H1 (cell line): ENCODE results near the gene SIGLEC10.

ENCODE experiments used
- HDAC2 ChIP-seq, 2 experiments: fragments of 300-600 bp in 1 of 2; sonication (generic) in 1 of 2; IDR thresholded peaks; 2 replicates each; pipeline ENCODE4 v1.6.1; 2011 to 2012; ENCODE audit warnings: low read depth in 2 of 2, low read length in 2 of 2, mild to moderate bottlenecking in 2 of 2, moderate library complexity in 2 of 2, borderline replicate concordance in 1 of 2, inconsistent platforms in 1 of 2
- POLR2A ChIP-seq, 2 experiments: IDR thresholded peaks; 1 replicate in 1 of 2; 2 replicates in 1 of 2; pipeline ENCODE4 v1.6.1; 2011; ENCODE audit warnings: low read depth in 2 of 2, low read length in 2 of 2, mild to moderate bottlenecking in 2 of 2; ENCODE audit errors: control extremely low read depth in 1 of 2
- TF ChIP-seq, protein P1 (sequence below), 3 experiments: IDR thresholded peaks; 1 replicate in 2 of 3; 2 replicates in 1 of 3; pipeline versions ENCODE4 v1.5.1 to v1.6.1; 2011; ENCODE audit warnings: low read length in 3 of 3, mild to moderate bottlenecking in 3 of 3, inconsistent platforms in 2 of 3, low read depth in 1 of 3, moderate library complexity in 1 of 3; ENCODE audit not compliant: insufficient read depth in 1 of 3; ENCODE audit errors: control extremely low read depth in 1 of 3

DNA sequence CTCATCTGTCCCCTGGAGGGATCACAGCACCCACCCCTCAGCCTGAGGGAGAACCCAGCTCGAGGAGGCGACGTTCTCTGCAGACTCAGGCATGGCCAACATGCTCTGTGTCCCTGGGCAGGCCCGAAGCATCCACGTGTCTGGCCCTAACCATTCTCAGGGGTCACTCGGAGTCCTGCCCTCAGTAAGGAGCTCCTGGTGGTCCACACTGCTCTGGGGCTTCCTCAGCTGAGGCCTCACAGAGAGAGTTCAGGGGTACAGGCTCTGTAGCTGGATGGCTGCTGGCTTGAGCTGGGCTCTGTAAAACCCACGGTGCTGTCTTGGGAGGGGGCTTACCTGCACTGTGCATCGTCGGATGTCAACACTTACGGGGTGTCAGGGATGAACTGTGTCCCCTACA, 45.2 kb upstream of the SIGLEC10 start:
- TF ChIP-seq POLR2A (IDR thresholded peaks at IDR 0.05; ENCODE audit: control extremely low read depth in 1 of 2, low read depth in 2 of 2, low read length in 2 of 2) (no peak), HDAC2 (IDR thresholded peaks at IDR 0.05; ENCODE audit: borderline replicate concordance in 1 of 2, low read depth in 2 of 2, low read length in 2 of 2) (no peak)
- TF ChIP-seq, protein P1, sequence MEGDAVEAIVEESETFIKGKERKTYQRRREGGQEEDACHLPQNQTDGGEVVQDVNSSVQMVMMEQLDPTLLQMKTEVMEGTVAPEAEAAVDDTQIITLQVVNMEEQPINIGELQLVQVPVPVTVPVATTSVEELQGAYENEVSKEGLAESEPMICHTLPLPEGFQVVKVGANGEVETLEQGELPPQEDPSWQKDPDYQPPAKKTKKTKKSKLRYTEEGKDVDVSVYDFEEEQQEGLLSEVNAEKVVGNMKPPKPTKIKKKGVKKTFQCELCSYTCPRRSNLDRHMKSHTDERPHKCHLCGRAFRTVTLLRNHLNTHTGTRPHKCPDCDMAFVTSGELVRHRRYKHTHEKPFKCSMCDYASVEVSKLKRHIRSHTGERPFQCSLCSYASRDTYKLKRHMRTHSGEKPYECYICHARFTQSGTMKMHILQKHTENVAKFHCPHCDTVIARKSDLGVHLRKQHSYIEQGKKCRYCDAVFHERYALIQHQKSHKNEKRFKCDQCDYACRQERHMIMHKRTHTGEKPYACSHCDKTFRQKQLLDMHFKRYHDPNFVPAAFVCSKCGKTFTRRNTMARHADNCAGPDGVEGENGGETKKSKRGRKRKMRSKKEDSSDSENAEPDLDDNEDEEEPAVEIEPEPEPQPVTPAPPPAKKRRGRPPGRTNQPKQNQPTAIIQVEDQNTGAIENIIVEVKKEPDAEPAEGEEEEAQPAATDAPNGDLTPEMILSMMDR (IDR thresholded peaks at IDR 0.05; ENCODE audit: control extremely low read depth in 1 of 3, insufficient read depth in 1 of 3, low read depth in 1 of 3, low read length in 3 of 3), result no peak
